ENCODE data around the gene BMAL1. TPM values are rescaled to one million over a fixed set of nuclear protein-coding genes. Genes with fewer than 3 reads are reported as not detected.

Gene BMAL1
- total RNA-seq, 2 experiments from 2014 or later, result 71.3 to 73.3 TPM

DNA sequence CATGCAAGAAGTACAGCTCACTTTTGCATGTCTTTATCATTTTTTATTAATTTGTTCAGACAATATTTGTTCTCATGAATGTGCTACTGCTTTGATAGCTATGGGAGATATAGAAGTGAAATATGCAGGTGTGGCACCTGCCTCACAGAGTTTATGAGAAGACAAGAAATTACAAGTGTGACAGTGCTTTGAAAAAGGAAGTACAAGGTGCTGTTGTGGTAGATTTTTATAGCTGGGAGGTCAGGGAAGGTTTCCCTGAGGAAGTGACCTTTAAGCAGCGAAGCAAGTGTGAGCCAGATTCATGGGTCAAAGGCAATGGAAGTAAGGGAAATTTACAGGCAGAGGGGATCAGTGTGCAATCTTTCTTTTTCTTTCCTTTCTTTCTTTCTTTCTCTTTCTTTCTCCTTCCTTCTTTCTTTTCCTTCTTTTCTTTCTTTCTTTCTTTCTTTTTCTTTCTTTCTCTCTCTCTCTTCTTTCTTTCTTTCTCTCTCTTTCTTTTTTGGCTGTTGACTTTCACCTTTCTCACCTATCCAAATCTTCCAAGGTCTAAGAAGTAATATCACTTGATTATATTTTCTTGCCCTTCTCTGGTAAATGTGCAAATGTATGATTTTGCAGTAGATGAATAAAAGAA is 6.4 kb upstream of the BMAL1 start:
- no peak for TF ChIP-seq CTCF (IDR thresholded peaks at IDR 0.05)
- no peak for DNase-seq
- H3K36me3 ChIP-seq (ENCODE audit: insufficient read depth, low read length), result no peaks in the 10 kb centered on the region
- H3K27me3 Mint-ChIP-seq, result peaks cover 15% of the 10 kb centered on the region
- H3K4me3 ChIP-seq (ENCODE audit: low read length), result no peak overlapping the region
- H3K9me3 ChIP-seq (ENCODE audit: control insufficient read depth in 1 of 2, insufficient read depth in 1 of 2, low read length in 2 of 2), result no peaks in the 10 kb centered on the region
- H3K4me3 Mint-ChIP-seq, result no peak overlapping the region
- H3K27ac ChIP-seq (ENCODE audit: low read depth in 1 of 2, low read length in 2 of 2), result no peak overlapping the region
- ChIA-PET POLR2A (no interaction called here), CTCF (no interaction called here)
- intact Hi-C loops (cut with DNase I, micrococcal nuclease), result no loop called here
- no peaks in the 10 kb centered on the region for H3K9me3 Mint-ChIP-seq
- H3K36me3 Mint-ChIP-seq (ENCODE audit: low read depth), result no peaks in the 10 kb centered on the region
- H3K27me3 ChIP-seq (ENCODE audit: control insufficient read depth in 1 of 2, insufficient read depth in 2 of 2, low read length in 2 of 2), result no peaks in the 10 kb centered on the region
- H3K4me1 ChIP-seq (ENCODE audit: insufficient read depth, low read length), result peaks cover 2% of the 10 kb centered on the region
- no peak overlapping the region for H3K27ac Mint-ChIP-seq
- no peak for ATAC-seq (ENCODE audit: poor library complexity)
- peaks cover 9% of the 10 kb centered on the region for H3K4me1 Mint-ChIP-seq (ENCODE audit: low read depth)

GRCh38 chr11:13276454-13276831 is 1.1 kb upstream of the BMAL1 start:
- Mint-ChIP-seq H3K36me3 (ENCODE audit: low read depth) (peaks cover 10% of the 10 kb centered on the region), H3K27ac (peak overlapping the region; percentile 85), H3K9me3 (no peaks in the 10 kb centered on the region), H3K27me3 (no peaks in the 10 kb centered on the region), H3K4me3 (peak overlapping the region; percentile 97), H3K4me1 (ENCODE audit: low read depth) (peaks cover 43% of the 10 kb centered on the region)
- peak overlapping the region; percentile 98 for H3K4me3 ChIP-seq (ENCODE audit: low read length)
- H3K9me3 ChIP-seq (ENCODE audit: control insufficient read depth in 1 of 2, insufficient read depth in 1 of 2, low read length in 2 of 2), result no peaks in the 10 kb centered on the region
- POLR2A ChIA-PET, result interaction anchor here (0.6 to 1.1 kb wide), 4 partner anchors 10 to 68 kb away, joined by 3 read pairs; no protein-coding TSS in a partner anchor
- DNase-seq (peak in 2 of 14 experiments; percentile 23 to 46), ATAC-seq (ENCODE audit: poor library complexity) (no peak)
- CTCF ChIA-PET, result interaction anchor here (1.2 to 5.1 kb wide), 2 partner anchors 19 to 58 kb away, joined by 3 to 26 read pairs; no protein-coding TSS in a partner anchor
- TF ChIP-seq CTCF (IDR thresholded peaks at IDR 0.05), result no peak
- no peaks in the 10 kb centered on the region for H3K27me3 ChIP-seq (ENCODE audit: control insufficient read depth in 1 of 2, insufficient read depth in 2 of 2, low read length in 2 of 2)
- intact Hi-C loops (cut with DNase I, micrococcal nuclease), result loop anchor here (2.0 to 5.0 kb wide), 2 partner anchors 58 to 391 kb away; partner anchors contain the start of gene FAR1 (in 1 of the 2)
- H3K4me1 ChIP-seq (ENCODE audit: insufficient read depth, low read length), result peaks cover 27% of the 10 kb centered on the region
- H3K36me3 ChIP-seq (ENCODE audit: insufficient read depth, low read length), result no peaks in the 10 kb centered on the region
- H3K27ac ChIP-seq (ENCODE audit: low read depth in 1 of 2, low read length in 2 of 2), result no peak overlapping the region

GRCh38 chr11:13276832-13277767 is 490 bp upstream of the BMAL1 start:
- peak overlapping the region; percentile 85 for H3K27ac Mint-ChIP-seq
- Histone ChIP-seq H3K27me3 (ENCODE audit: control insufficient read depth in 1 of 2, insufficient read depth in 2 of 2, low read length in 2 of 2) (no peaks in the 10 kb centered on the region), H3K36me3 (ENCODE audit: insufficient read depth, low read length) (no peaks in the 10 kb centered on the region), H3K27ac (ENCODE audit: low read depth in 1 of 2, low read length in 2 of 2) (peak overlapping the region; percentile 29 to 66), H3K4me3 (ENCODE audit: low read length) (peak overlapping the region; percentile 98), H3K9me3 (ENCODE audit: control insufficient read depth in 1 of 2, insufficient read depth in 1 of 2, low read length in 2 of 2) (no peaks in the 10 kb centered on the region), H3K4me1 (ENCODE audit: insufficient read depth, low read length) (peaks cover 34% of the 10 kb centered on the region)
- ATAC-seq (ENCODE audit: poor library complexity) (peak; percentile 84), DNase-seq (peak; percentile 95 to 98 (median 97))
- no peak for TF ChIP-seq CTCF (IDR thresholded peaks at IDR 0.05)
- no peaks in the 10 kb centered on the region for H3K27me3 Mint-ChIP-seq
- CTCF ChIA-PET, result interaction anchor here (1.2 to 5.1 kb wide), 2 partner anchors 20 to 57 kb away, joined by 3 to 26 read pairs; no protein-coding TSS in a partner anchor
- H3K4me1 Mint-ChIP-seq (ENCODE audit: low read depth), result peaks cover 49% of the 10 kb centered on the region
- POLR2A ChIA-PET, result interaction anchor here (0.6 to 2.1 kb wide), 5 partner anchors 11 to 69 kb away, joined by 3 to 7 read pairs (median 3); no protein-coding TSS in a partner anchor
- peaks cover 14% of the 10 kb centered on the region for H3K36me3 Mint-ChIP-seq (ENCODE audit: low read depth)
- H3K4me3 Mint-ChIP-seq, result peak overlapping the region; percentile 97
- H3K9me3 Mint-ChIP-seq, result no peaks in the 10 kb centered on the region
- intact Hi-C loops (cut with DNase I, micrococcal nuclease), result loop anchor here (1.0 to 5.0 kb wide), 3 partner anchors 58 to 390 kb away; partner anchors contain the start of genes BTBD10 (in 1 of the 2) and FAR1 (in 1 of the 2)

Data from CD4-positive, alpha-beta T cell (primary cell).